Left ventricle myocardium superior (tissue), 1 donor: ENCODE results near the gene TRERF1. TPM values are rescaled to one million over a fixed set of nuclear protein-coding genes. Genes with fewer than 3 reads are reported as not detected.

Experiments
- ATAC-seq: fragments of 200-7000 bp; cut with Tn5 transposase; one replicate; pipeline ENCODE4 v1.9.1; 2020; ENCODE audit warnings: mild to moderate bottlenecking, moderate library complexity
- DNase-seq: peaks from one replicate; pipeline ENCODE4 v3.0.0-alpha.2; 2020
- intact Hi-C: fragments of 100-400 bp; cut with micrococcal nuclease; formaldehyde crosslinking; loops from one replicate; pipeline ENCODE4 v1.11.0; 2022
- total RNA-seq: library from RNA; stranded (reverse); fragmentation: NEBNext Ultra II Directional; extraction: Animal tissue kit (Norgen Biotek cat#: 25700); gene quantifications from one replicate; pipeline ENCODE4 v1.2.1, GENCODE V29; 2021
- donor health status: DM: no; HTN: yes; CAD: no; lungs with severe emphysema.

Gene TRERF1
- total RNA-seq, 1 donor from 2014 or later: 1.8 TPM

DNA sequence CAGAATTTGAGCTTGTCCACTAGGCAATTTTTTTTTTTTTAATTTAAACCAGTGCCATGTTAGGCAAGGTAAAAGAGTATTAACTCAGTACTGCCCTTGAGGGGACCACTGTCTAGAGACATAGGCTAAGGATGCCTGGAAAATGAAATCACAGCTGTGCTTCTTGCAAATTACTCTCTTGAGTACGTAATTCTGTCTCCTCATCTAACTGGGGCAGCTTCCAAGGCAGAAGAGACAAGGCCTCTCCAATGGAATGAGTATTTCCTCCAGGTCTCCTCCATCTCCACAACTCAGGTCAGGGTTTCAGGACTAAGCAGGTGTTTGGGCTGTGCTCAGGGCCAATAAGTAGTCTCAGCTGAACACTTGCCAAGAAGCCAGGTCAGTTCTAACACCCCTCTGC is 200.2 kb downstream of the TRERF1 start:
- DNase-seq (no peak), ATAC-seq (peak; percentile 74)
- intact Hi-C loops: no loop called here

DNA sequence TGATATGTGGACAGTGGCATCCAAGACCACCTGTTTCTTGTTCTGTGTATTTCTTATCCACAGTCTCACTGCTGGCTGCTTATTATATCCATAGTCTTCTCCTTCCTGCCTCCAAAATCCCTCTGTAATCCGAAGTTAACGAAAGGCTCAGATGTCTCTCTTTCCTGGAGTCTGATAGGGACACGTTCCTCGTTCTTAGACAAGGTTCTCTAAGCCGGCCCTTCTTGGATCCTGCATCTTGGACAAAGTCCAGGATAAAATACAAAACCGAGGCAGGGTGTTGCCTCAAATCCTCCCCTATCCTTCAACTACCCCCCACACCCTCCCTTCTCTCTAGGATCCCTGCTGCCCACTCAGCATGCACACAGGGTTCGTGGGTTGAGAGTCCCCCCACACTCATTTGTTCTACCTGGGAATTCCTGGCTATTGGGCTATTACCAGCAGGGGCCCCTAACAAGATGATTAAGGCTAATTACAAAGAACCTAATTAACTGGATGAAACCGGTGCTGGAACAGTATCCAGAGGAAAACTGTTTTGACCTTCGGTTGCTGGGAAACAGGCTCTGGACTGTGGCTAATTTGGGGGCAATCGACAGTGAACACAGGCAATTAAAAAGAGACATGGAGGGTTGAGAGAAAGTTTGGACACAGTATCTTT is 201.3 kb downstream of the TRERF1 start:
- intact Hi-C loops: no loop called here
- ATAC-seq: no peak
- no peak for DNase-seq

DNA sequence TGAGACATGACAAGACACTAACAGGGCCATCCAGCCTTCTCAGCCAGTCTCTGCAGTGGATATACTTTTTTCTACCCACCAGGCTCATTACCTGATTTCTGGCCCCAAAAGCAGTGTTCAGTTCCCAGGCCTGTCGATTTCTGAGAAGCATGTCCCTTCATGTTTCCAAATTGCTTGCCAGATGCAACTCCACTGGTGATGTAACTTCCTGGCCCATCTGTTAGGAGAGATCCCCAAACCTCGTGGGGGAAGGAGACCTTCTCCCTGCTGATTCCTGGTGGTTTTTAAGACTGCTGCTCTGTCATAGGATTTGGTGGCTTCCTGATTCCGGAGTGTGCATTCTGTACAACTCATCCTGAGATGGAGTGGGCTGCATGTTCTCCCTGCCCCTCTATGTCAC is 202.4 kb downstream of the TRERF1 start:
- DNase-seq: no peak
- intact Hi-C loops: no loop called here

DNA sequence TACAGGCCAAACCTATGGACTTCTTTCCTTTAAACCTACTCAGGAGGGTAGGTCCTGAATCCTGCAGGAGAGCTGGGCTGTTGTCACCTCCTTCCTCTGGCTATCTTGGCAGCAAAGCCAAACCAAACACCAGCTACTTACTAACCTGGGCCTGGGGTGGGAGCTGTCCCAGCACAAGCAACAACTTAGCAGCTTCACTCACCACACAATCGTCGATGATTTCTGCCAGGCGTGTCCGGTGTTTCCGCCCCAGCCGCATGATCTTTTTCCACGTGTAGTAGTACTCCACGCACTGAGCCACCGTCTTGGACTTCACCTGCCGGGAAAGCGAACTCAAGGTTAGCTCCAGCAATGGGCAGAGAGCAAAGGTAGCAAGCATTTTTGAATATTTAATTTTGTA is 208.7 kb downstream of the TRERF1 start:
- ATAC-seq (no peak), DNase-seq (no peak)

More for the DNA sequence above, 202.4 kb downstream of the TRERF1 start:
- ATAC-seq: peak; percentile 35

DNA sequence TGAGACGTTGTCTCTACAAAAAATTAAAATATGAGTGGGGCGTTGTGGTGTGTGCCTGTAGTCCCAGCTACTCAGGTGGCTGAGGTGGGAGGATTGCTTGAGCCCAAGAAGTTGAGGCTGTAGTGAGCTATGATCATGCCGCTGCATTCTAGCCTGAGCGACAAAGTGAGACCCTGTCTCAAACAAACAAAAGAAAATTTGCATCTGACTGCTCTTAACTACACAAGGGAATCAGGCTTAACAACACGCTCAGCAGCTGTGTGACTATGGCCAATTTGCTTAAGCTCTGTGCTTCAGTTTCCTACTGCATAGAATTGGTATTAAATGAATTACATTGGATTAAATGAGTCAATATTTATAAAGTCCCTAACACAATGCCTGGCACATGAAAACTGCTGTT is 209.8 kb downstream of the TRERF1 start:
- intact Hi-C loops: no loop called here

More for the DNA sequence above, 208.7 kb downstream of the TRERF1 start:
- intact Hi-C loops: no loop called here

DNA sequence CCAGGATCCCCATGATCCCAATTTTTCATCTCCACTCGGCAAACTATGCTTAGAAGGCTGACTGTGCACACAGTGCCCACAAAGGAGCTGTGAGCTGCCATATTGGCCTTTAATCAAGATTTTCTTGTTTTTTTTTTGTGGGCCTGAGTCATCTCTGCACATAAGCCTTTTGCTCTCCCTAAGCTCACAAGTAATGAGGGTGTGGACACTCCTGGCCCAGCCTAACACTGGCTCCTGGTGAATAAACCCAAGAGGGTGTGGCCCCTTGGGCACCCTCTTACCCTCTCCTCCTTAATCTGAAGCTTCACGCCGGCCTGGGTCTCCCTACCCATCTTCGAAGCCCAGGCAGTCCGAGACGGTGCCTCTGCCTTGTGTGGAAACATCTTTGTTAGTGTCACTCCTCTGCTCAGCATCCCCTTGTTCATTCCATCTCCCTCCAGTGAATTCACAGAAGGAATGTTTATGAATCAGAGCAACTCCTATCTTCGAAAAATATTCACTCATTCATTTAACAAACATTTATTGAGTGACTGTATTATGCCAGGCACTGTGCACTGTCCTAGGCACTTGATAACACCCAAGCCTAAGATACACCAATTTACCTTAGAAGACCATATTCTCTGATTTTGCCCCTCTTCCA is 211.9 kb downstream of the TRERF1 start:
- peak; percentile 33 for ATAC-seq

More for the DNA sequence above, 209.8 kb downstream of the TRERF1 start:
- ATAC-seq (no peak), DNase-seq (no peak)

DNA sequence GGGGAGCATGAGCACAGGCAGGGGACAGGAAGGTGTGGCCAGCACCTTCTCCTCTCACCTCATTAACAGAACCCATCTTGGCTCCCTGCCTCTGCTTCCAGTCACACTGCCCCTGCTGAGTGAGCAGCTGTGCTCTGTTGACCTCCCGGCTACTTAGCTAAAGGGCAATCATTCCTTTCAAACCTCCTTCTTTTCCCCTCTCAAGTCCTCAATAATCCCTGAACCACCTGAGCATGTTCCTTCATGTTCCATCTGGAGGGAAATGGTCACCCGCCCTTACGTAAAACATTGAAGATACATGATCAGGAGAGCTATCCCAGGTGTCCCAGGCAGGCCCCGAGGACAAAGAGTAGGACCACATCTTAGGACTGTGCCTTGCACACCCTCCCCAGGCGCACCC is 212.4 kb downstream of the TRERF1 start:
- ATAC-seq: peak; percentile 47

More for the DNA sequence above, 211.9 kb downstream of the TRERF1 start:
- intact Hi-C loops: no loop called here
- DNase-seq: no peak

DNA sequence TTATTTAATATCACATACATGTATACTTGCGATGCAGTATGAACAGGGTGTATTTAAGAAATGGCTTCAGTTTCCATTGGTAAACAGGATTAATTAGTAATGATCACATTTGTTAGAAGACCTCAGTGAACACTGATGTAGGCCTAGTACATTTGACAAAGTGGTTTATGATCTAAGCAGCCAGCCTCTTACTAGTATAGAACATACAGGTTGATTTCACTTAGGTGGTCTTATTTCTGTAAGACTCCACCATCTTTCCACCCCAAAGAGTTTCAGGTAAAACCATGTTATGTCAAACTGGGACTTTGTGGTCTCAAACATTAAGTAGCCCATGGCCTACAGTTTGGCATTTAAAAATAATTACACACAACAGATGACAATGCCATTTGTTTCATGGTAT is 213.9 kb downstream of the TRERF1 start:
- DNase-seq (no peak), ATAC-seq (no peak)
- intact Hi-C loops: no loop called here

More for the DNA sequence above, 212.4 kb downstream of the TRERF1 start:
- DNase-seq: no peak
- intact Hi-C loops: no loop called here

DNA sequence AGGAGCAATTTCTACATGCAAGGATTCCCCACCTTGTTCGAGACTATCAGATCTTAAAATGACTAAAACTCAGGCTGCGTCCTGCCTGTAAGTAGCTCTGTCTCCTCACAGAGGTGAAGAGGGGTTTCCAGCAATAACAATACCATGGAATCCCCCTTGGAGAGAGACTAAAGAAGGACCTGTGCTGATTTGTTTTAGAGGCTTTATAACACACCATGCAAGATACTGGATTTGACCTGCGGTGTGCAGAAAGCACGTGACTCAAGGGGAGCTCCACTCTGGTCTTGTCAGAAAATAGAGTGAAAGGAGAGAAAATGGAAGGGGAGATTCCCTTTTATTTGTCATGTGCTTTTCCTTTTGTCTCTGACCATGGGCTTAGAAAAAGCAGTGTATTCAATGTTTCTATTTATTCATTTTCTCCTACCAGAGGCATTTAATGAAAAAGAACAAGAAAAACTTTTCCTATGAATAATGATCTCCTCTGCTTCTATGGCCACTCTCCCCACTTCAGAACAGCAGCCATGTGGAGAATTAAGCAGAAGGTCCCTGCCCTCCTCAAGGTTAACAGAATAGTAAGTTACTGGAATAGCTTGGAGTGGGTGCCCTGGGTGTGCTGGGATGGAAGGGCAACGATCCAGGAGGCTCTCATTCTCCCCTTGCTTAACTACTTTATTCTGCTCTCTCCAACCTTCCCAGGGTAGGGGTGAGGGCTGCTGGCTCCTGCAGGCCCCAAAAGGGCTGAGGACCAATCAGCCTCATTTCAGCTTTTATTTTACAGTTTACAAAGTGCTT is 214.8 kb downstream of the TRERF1 start:
- ATAC-seq: peak; percentile 81

DNA sequence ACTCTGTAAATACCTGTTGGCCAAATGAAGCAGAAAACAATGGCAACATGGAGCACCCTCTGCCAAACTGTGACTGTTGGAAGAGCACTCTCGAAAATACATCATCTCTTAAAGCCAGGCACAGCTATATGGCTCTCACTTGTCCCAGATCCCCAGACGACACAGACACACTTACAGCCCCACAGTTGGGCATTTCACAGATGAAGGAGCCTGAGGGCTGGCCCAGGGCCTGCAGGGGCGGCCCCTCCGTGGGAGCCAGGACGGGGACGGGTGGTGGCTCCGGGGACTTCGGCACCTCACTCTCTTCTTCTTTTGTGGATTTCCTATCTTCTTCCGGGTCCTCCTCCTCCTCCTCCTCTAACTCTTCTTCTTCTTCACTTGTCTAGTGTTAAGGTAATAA is 215.7 kb downstream of the TRERF1 start:
- intact Hi-C loops: no loop called here
- DNase-seq: no peak
- no peak for ATAC-seq

More for the DNA sequence above, 214.8 kb downstream of the TRERF1 start:
- no peak for DNase-seq
- intact Hi-C loops: no loop called here

DNA sequence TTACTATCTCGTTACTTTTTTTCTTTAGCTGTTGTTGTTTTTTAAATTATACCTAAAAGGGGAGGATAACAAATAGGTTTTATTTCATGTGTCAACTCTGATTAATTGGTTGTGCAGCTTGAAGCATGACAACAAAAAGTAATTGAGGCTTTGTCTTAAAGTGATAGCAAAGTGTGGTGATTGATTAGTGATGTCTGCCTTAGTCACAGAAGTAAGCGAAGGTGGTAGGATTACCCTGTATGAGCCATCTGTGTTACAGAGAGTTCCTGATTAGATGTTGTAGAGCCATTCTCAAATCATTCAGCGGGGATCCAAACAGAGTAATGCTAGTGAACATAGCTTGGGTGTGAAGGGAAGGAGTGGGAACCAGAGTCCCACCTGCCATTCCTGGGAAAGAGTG is 219.7 kb downstream of the TRERF1 start:
- DNase-seq (no peak), ATAC-seq (no peak)
- intact Hi-C loops: no loop called here

DNA sequence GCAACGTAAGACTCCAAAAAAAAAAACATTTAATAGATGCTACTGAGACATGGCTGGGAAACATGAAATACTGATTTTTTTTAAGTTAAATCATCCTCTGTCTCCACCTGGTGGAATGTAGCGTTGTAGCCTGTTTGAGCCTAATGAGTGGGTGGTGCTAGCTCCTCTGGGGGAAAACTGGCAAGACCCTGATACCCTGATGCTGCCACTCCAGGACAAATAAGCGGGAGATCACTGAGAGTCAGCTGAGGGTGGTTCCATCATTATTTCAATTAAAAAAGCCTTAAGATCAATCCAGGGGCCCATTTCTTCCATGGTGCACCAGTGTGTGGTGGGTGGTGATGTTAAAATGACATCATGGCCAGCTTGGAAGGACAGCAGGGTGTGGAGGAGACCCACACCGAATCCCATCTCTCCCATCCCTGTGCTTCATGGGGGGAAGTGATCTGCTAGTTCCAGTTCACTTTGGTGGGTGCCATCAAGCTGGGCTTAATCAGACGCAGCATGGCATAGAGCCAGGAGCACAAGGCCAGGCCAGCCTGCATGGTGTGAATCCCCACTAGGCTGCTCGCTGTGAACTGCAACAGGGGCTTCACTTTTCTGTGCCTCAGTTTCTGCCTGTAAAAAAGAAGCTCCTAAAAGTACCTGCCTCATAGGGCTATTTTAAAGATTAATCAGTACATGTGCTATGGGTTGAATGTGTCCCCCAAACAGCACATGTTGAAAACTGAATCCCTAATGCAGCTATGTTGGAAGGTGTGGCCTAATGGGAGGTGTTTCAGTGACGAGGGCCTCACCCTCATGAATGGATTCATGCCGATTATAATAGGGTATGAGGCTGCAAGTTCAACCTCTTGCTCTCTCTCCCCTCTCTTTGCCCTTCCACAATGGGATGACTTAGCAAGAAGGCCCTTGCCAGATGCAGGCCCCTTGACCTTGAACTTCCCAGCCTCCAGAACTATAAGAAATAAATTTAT is 221.1 kb downstream of the TRERF1 start:
- intact Hi-C loops: no loop called here
- no peak for DNase-seq
- no peak for ATAC-seq

DNA sequence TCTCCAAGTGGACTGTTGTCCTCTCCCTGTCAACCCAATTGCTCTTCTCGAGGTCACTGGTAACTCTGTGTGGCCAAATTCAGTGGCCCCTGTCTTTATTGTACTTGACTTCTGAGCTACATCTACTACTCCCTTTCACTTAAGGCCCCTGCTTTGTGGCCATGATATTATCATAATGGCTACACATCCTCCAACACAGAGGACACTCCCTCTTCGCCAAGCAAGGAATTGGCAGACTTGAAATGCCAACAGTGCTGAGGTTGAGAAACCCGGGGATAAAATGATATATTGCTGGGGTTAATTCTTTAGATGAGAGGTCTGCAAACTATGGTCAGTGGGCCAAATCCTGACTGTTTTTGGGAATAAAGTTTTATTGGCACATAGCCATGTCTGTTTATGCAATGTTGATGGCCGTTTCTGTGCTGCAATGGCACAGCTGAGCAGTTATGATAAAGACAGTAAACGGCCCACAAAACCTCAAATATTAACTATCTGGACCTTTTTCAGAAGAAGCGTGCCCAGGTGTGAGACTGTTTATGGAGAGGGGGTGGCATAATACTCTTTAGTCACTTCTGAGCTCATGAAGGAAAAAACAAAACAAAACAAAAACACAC is 222.1 kb downstream of the TRERF1 start:
- DNase-seq: no peak
- intact Hi-C loops: no loop called here
- no peak for ATAC-seq

DNA sequence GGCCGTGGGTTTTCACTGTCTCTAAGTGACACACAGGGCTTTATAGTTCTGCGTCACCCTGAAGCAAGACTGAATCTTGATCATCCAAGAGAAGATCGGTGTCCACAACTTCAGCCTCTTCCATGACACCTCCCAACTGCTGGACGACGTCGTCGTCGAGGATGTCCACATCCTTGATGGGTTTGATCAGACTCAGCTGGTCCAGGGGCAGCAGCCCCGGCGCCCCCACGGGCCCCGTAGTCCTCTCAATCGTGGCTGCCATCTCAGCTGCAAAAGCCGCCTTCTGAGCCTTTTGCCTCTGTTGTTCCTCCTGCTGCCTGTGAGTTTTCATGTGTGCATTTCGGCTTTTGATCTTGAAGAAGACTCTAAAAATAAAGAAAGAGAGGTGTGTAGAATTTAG is 223.4 kb downstream of the TRERF1 start:
- ATAC-seq (no peak), DNase-seq (no peak)
- intact Hi-C loops: no loop called here

DNA sequence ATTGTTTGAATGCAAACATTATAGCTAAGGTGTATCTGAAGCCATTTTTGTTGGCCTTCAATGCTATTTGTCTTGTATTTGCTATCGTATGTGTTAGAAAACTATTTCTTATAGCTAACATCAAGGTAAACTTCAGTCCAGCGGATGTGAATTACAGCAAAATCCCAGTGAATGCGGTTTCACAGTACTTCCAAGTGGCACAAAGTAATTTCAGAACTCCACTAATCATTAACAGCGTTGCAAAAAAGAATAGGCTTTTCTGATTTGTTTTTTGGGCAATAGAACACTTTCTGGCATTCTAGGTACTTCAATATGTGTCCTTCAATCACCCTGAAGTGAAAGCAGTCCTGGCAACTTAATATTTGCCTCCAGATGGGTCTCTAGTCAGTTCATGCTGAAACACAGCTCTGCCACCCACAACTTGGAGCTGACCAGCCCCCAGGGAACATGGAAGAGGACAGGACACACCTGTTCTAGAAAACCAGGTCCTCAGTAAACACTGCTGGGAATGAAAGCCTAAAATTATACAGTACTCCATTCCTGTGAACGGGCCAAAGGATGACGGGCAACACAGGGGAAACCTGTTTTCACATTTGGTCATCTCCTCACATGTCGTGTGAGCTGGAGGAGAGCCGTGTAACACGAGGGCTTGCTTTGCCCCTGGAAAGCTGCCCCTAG is 224.4 kb downstream of the TRERF1 start:
- no peak for DNase-seq
- no peak for ATAC-seq
- intact Hi-C loops: no loop called here

DNA sequence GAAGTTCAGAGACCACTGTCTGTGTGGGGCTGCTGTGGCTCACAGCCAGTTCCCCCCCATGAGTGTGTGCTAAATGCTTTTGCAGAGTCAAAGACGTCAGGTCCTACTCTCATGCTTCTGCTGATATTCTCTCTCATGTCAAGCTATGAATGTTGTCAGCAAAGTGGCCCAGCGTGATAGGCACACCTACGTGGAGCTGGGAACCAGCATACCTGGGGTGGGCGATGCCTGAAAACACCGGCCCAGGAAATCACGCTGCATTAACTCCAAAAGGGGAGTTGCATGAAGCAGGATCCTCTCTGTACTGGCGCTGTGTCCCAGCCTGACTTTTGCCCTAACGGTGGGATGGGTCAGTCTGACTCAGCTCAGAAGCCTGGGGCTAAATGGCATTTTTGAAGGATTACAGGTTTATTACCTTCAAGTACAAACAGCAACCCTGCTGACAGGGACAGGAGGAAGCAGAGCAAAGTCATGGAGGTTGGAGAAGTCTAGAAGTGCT is 225.0 kb downstream of the TRERF1 start:
- intact Hi-C loops: no loop called here
- DNase-seq: no peak

DNA sequence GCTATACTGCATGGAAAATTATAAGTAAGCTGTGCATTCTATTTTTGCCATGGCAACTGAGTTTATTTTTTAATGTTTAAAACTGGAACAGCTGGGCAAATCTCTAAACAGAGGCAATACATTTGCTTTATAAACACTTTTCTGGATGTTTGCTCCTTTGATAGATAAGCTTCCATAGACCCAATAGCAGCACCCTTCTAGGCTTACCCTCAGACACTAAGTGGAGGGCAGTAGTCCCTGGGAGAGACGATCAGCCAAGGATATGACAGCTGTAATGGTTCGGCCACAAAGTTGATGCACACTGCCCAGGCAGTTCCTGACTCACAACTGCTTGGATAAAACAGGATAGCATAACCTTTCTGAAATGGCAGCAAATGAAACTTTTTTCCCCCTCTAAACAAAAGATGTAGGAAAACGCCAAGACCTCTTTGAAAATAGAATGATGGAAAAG is 225.5 kb downstream of the TRERF1 start:
- intact Hi-C loops: no loop called here
- ATAC-seq (no peak), DNase-seq (no peak)

More for the DNA sequence above, 225.0 kb downstream of the TRERF1 start:
- ATAC-seq: no peak

DNA sequence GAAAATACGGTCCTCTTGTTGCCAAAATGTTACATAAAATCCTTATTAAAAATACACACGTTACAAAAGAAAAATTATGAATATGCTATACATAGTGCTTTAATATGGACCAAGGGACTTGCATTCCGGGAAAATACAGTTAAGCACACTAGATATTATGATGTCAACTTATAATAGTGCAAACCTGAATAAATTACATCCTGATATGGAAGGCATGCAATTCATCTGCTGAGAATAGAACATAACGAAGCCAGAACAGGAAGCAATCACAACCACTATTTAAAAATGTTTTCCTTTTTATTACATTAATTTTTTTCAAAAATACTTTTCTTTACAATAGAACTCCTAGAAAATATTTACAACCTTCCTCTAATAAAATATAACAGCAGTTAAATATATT is 226.3 kb downstream of the TRERF1 start:
- ATAC-seq (no peak), DNase-seq (no peak)
- intact Hi-C loops: no loop called here
